ENCODE results near the gene RIPOR3.
A peak's percentile ranks its signal among the peaks of the same experiment; 100 is the strongest.

RIPOR3 gene

DNA sequence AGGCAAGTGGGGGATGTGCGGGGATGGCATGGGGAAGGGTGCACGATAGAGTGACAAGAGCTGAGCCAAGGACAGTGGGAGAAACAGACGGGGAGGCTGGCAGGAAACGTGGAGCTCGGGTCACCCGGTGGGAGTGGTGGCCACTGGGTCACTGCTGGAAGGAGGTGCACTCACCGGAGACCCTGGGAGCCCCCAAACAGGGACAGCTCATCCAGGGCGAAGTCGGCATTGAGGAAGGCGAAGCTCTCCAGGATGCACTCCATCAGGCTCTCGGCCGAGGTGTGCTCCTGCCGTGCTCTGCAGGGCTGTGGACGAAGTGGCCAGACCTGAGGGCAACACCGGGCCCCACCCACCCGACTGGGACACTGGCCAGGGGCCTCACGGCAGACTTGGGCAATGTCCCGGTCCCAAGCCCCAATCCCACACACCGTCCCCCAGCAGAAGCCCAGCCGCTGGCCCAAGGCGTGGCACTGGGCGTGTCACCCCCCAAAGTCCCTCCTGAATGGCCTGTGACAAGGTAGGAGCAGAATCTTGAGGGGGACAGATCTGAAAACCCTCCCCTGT lies 93.9 kb downstream of the RIPOR3 start:
- ATAC-seq (no peak), DNase-seq (no peak)
- Mint-ChIP-seq H3K27me3 (peaks cover 2% of the 10 kb centered on the region), H3K4me1 (no peaks in the 10 kb centered on the region), H3K27ac (no peak overlapping the region), H3K4me3 (no peak overlapping the region), H3K36me3 (ENCODE audit: low read depth) (no peaks in the 10 kb centered on the region), H3K9me3 (no peaks in the 10 kb centered on the region)

DNA sequence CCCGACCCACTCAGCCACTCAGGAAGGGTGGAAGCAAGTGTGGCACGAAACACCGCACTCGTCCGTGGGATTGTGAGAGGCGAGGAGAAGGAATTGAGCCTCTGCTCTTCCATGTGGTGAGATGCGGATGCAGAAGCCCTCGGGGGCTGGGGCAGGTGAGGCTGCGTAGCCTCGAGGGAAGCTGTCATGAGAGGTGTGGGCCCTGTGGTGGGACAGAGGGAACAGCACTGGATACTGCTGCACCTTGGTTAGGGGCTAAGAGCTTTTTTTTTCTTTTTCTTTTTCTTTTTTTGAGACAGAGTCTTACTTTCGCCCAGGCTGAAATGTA lies 94.7 kb downstream of the RIPOR3 start:
- Mint-ChIP-seq H3K27me3 (peaks cover 2% of the 10 kb centered on the region), H3K36me3 (ENCODE audit: low read depth) (no peaks in the 10 kb centered on the region), H3K27ac (no peak overlapping the region)

DNA sequence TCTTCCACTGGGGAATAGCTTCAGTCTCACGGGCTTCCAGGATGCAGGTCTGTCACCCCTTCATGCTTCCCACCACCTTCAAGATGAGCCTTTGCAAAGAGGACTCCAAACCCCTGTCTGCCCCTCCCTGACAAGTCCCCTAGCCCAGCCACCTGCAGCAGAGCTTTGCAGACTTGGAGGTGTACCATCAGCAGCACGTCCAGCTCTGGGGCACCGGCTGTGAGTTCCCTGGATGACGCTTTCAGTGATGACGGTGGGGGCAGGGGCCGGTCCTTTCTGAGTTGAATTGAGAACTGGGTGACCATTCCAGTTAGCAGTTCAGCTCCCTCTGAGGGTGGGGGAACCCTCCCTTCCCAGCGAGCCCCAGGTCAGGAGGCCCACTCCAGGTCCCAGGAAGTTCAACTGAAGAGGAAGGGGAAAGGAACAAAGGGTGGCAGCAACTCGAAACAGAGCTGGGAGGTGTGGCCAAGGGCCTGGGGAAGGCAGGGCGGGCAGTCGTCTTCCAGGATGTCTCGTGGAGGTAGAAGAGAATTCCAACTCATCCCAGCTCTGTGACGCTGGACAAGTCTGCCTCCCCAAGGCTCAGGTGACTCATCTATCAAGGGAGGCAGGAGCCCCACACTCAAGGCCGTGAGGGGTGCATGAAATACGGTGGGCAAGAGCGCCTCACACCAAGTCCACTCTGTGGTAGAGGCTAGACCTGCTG lies 95.2 kb downstream of the RIPOR3 start:
- H3K4me3 Mint-ChIP-seq: no peak overlapping the region
- H3K36me3 Mint-ChIP-seq (ENCODE audit: low read depth): no peaks in the 10 kb centered on the region
- no peak overlapping the region for H3K27ac Mint-ChIP-seq
- H3K4me1 Mint-ChIP-seq: no peaks in the 10 kb centered on the region
- ATAC-seq (no peak), DNase-seq (no peak)
- peaks cover 2% of the 10 kb centered on the region for H3K27me3 Mint-ChIP-seq
- no peaks in the 10 kb centered on the region for H3K9me3 Mint-ChIP-seq

More for the DNA sequence above, 94.7 kb downstream of the RIPOR3 start:
- H3K4me3 Mint-ChIP-seq: no peak overlapping the region
- DNase-seq (no peak), ATAC-seq (no peak)
- H3K4me1 Mint-ChIP-seq: no peaks in the 10 kb centered on the region
- no peaks in the 10 kb centered on the region for H3K9me3 Mint-ChIP-seq

DNA sequence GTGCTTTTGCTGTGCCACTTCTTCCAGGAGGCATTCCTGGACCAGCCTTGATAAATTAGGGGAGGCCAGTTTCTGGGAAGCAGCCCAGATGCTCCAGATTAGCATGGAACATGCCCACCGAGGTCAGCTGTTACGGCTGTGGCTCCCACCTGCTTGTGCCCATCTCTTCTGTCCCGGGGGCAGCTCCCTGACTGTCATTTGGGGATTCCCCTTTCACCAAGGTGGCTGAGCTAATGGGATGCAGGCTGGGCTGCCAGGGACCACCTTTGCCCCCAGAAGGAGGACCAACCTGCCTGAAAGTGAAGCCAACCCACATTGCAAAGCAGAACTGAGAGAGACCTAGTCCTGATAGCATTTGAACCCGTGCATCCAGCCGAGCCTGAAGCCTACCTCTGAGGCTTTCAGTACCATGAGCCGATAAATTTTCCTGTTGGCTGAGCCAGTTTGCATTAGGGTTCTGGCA lies 95.9 kb downstream of the RIPOR3 start:
- Mint-ChIP-seq H3K27ac (no peak overlapping the region), H3K9me3 (no peaks in the 10 kb centered on the region)
- DNase-seq: no peak

DNA sequence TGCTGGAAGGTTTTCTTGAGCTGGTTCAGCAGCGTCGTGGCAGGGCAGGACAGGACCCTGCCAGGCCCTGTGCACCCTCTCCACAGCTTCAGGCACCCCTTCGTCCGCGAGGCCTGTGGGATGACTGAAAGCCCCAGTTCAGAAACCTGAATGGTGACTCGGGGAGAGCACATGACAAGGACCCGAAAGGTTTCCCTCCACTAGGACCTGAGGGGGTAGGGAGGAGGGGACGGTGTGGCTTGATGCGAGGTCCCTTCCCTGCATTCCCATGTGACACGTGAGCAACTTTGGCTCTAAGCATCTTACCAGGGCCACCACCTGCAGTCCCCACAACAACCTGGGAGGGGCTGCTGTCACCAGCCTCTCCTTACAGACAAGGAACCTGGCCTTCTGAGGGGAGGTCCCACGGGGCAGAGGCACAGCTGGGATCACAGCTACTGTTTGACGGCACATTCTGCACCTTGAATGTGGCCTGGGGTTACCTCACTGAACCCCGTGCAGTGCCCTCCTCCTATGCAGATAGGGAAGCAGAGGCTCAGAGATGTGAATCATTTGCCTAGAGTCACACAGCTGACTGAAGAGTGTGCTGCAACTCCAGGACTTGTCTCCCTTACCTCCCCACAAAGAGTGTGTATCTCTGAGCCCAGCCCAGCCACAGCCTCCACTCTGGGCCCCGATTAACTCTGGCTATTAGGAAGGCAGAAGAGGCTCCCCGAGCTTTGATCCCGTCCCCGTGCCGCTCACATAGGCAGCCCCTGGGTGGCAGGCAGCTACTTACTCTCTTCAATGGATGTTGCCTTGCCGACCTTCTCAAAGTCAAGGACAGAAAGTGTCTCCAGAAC lies 96.5 kb downstream of the RIPOR3 start:
- DNase-seq: no peak
- Mint-ChIP-seq H3K9me3 (no peaks in the 10 kb centered on the region), H3K4me3 (no peak overlapping the region), H3K27ac (no peak overlapping the region), H3K27me3 (no peaks in the 10 kb centered on the region), H3K4me1 (no peaks in the 10 kb centered on the region), H3K36me3 (ENCODE audit: low read depth) (no peaks in the 10 kb centered on the region)
- ATAC-seq: peak; percentile 22

More for the DNA sequence above, 95.9 kb downstream of the RIPOR3 start:
- no peak for ATAC-seq
- H3K4me3 Mint-ChIP-seq: no peak overlapping the region
- no peaks in the 10 kb centered on the region for H3K27me3 Mint-ChIP-seq
- H3K36me3 Mint-ChIP-seq (ENCODE audit: low read depth): no peaks in the 10 kb centered on the region
- no peaks in the 10 kb centered on the region for H3K4me1 Mint-ChIP-seq

DNA sequence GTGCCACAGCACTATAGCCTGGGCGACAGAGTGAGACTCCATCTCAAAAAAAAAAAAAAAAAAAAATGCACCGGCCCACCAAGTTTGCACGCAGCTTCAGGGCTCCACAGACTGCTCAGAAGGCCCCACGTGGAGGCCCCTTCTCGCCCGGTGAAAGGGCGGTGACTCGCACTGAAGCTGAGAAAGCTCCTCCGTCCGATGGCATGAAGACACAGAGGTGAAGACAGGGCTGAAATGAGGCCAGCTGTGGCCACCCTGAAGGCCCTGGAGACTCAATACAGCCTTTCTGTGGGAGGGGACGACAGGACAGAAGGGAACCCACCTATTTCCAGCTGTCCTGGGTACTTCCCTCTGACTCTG lies 97.1 kb downstream of the RIPOR3 start:
- H3K36me3 Mint-ChIP-seq (ENCODE audit: low read depth): peaks cover 3% of the 10 kb centered on the region
- no peaks in the 10 kb centered on the region for H3K9me3 Mint-ChIP-seq
- H3K27ac Mint-ChIP-seq: no peak overlapping the region
- H3K27me3 Mint-ChIP-seq: no peaks in the 10 kb centered on the region
- no peaks in the 10 kb centered on the region for H3K4me1 Mint-ChIP-seq
- H3K4me3 Mint-ChIP-seq: no peak overlapping the region
- ATAC-seq (no peak), DNase-seq (no peak)

DNA sequence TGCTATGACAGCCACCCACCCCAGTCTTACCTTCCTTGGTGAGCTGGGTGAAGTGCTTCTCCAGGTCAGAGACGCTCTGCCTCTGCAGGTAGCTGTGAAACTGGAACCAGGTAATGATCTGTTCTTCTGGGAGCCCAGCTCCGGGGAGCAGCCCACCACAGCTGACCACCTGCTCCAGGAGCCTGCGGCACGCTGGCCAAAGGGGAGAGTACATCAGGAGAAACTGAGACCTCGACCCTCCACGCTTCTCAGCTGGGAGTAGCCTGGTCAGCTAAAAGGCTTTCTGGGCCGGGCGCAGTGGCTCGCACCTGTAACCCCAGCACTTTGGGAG lies 98.4 kb downstream of the RIPOR3 start:
- Mint-ChIP-seq H3K4me3 (no peak overlapping the region), H3K27ac (no peak overlapping the region), H3K9me3 (no peaks in the 10 kb centered on the region), H3K36me3 (ENCODE audit: low read depth) (peaks cover 3% of the 10 kb centered on the region), H3K4me1 (no peaks in the 10 kb centered on the region), H3K27me3 (no peaks in the 10 kb centered on the region)
- ATAC-seq: no peak
- no peak for DNase-seq

DNA sequence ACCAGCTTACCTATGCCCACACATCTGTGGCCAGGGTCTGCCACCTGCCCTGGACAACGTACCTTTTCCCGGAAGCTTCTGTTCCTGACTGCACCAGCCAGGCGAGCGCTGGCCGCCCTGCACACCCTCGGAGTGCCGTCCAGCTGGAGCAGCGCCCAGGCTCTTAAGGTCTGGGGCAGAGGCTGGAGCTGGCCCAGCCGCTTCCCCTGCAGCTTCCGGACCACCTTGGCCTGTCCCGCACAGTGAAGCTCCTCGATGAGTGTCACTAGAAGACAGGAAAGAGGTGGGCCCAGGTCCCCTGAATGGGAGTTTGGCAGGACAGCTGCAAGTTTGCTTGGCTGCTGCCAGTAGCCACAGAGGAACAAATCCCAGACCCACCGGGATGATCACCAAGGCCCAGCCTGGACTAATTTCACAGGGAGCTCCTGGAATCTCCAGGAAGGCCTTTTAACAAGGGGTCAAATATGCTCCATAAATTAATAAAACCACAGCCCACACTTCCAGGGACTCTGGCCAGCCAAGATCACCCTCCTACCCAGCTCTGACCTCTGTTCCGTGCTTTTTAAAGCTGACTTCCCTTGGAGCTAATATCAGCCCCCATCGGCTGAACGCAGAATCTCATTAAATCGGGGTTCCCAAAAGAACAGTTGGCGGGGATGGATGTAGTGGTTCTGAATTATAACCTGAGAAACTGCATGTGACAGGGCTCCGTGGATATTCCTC lies 98.9 kb downstream of the RIPOR3 start:
- Mint-ChIP-seq H3K36me3 (ENCODE audit: low read depth) (peaks cover 3% of the 10 kb centered on the region), H3K4me3 (no peak overlapping the region), H3K27ac (no peak overlapping the region), H3K4me1 (no peaks in the 10 kb centered on the region), H3K9me3 (no peaks in the 10 kb centered on the region), H3K27me3 (no peaks in the 10 kb centered on the region)
- no peak for DNase-seq
- no peak for ATAC-seq

DNA sequence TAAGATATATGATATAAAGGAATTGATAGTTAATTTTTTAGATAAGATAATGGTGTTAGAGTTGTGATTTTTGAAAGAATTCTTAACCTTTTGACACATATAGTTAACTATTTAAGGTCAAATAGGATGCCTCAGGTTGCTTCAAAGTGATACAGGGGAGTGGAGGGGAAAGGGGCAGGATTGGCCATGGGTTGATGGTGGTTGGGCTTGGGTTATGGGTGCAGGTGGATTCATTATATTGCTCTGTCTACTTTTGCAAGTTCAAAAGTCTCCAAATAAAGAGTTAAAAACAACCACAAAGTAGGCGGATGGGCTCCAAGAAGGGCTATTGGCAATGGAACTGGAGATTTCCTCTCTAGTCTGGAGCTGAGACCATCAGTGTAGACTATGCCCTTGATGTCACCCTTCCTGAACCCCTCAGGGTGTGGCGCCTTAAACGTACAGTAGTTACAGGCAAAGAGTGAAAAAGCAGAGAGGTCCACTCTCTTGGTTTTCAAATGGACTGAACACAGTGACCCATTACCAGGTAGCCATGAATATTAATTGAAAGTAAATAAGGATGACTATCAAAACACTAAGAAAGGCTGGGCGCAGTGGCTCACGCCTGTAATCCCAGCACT lies 100.0 kb downstream of the RIPOR3 start:
- no peaks in the 10 kb centered on the region for H3K27me3 Mint-ChIP-seq
- H3K27ac Mint-ChIP-seq: no peak overlapping the region
- ATAC-seq (no peak), DNase-seq (no peak)
- H3K4me1 Mint-ChIP-seq: no peaks in the 10 kb centered on the region
- H3K9me3 Mint-ChIP-seq: no peaks in the 10 kb centered on the region
- no peak overlapping the region for H3K4me3 Mint-ChIP-seq
- peaks cover 3% of the 10 kb centered on the region for H3K36me3 Mint-ChIP-seq (ENCODE audit: low read depth)

DNA sequence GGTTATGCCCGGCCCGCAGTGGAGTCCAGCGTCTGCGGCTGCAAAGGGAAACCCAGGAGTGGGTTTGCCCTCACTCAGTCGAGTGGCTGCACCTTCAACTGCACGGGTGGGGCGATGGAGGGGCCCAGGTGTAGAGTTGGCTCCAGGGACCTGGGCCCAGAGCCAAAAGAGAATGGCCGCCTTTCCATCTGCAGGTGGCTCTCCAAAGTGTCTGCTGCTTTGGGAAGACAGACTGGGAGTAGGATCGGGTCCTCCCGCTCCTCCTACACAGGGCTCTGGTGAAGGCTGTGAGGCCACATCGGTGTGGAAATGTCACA lies 101.0 kb downstream of the RIPOR3 start:
- peaks cover 3% of the 10 kb centered on the region for H3K36me3 Mint-ChIP-seq (ENCODE audit: low read depth)
- no peaks in the 10 kb centered on the region for H3K9me3 Mint-ChIP-seq
- DNase-seq (no peak), ATAC-seq (no peak)
- H3K4me1 Mint-ChIP-seq: no peaks in the 10 kb centered on the region
- no peak overlapping the region for H3K4me3 Mint-ChIP-seq
- no peak overlapping the region for H3K27ac Mint-ChIP-seq
- no peaks in the 10 kb centered on the region for H3K27me3 Mint-ChIP-seq

DNA sequence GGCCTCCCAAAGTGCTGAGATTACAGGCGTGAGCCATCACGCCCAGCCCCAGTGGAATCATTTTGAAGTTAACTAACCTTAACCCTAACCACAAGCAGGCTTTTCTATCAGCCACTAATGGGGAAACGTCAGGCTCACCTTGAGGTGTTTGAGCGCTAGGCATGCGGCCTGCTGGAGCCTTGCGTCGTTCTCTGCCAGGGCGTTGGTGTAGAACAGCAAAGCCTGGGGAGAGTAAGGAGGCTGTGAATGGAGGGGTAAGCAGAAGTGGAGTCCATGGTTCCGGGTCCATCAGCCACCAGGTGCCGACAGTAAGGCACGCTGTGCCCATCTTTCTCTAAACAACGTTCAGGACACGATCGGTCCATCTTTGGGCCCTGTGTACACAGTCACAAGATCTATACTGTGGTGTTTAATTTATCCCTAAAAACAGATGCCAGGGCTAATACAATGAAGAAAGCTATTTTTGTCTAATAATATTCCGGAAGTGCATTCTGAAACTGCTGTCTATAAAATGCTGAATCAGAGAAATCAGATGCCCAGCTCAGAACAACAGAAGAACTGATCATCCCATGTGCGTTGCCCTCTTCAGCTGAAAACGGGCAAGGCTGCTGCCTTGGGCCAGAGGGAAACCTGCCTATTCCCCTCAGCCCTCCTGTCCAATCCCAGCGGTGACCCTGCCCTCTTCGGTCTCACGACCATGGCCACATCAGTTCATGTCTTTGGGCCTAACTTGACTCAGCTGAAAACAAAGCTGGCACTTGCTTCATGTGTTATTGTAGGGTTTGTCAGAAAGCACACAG lies 101.6 kb downstream of the RIPOR3 start:
- peak overlapping the region; percentile 27 for H3K27ac Mint-ChIP-seq
- ATAC-seq (no peak), DNase-seq (no peak)
- no peaks in the 10 kb centered on the region for H3K27me3 Mint-ChIP-seq
- peaks cover 5% of the 10 kb centered on the region for H3K36me3 Mint-ChIP-seq (ENCODE audit: low read depth)
- no peaks in the 10 kb centered on the region for H3K9me3 Mint-ChIP-seq
- H3K4me3 Mint-ChIP-seq: no peak overlapping the region
- H3K4me1 Mint-ChIP-seq: no peaks in the 10 kb centered on the region

DNA sequence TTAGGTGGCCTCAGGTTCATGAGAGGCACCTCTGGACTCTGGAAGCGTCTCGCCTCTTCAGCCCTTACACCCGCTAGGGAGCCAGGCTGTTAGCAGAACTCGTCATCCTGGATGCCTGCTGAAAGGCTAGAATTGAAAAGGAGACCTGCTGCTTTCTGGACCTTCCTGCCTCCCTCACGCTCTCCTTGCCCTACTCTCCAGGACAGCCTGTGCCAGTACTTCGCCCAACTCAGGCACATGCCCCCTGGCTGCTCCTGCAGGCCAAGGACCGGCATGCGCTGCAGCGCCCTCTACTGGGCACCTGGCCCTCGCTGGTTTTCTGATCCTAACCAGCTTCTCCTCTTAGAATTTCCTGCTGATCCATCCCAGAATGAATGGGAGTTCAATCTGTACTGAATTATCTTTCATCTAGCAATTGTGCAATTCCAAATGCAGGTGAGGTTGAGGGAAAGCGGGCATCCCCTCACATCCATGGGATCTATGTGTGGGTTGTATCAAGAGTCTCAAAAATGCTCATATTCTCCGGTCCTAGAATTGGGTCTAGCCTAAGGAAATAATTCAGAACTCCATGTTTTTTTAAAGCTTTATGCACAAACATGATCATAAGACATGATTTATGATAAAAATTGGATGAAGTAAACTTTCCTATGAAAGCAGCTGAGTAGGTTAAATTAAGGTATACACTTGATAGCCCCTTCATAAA lies 103.2 kb downstream of the RIPOR3 start:
- no peaks in the 10 kb centered on the region for H3K9me3 Mint-ChIP-seq
- no peaks in the 10 kb centered on the region for H3K4me1 Mint-ChIP-seq
- H3K27ac Mint-ChIP-seq: peak overlapping the region; percentile 52
- ATAC-seq (peak; percentile 42), DNase-seq (peak; percentile 87)
- H3K4me3 Mint-ChIP-seq: no peak overlapping the region
- no peaks in the 10 kb centered on the region for H3K27me3 Mint-ChIP-seq
- peaks cover 9% of the 10 kb centered on the region for H3K36me3 Mint-ChIP-seq (ENCODE audit: low read depth)

DNA sequence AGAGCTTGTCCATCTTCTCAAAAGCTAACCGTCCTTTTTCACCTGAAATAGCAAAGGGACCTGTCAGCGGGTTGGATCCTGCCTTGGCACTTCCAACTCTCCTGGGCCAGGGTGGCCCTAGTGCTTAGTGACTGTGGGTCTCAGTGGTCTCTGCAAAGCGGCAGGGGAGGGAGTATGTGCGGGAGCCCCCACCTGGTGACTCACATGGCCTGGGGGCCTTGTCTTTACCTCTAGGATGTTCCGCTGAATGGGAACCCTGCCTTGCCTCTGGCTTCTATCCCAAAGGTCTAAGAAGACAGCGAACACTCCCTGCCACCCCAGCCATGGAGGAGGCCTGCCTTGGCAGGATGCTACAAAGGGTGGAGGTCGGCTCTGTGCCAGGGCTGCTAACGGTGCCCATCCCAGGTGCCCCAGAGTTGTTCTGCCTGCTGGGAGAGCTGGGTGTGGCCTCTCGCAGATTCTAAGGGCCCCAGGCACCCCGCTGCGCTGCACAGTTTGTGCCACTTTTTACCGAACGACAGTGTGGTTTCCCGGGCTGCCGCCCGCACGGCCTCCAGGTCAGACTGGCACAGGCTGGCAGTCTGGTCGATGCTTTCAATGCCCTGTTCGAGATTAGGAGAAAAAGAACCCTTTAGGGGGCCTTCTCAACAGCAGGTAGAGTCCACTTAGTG lies 103.9 kb downstream of the RIPOR3 start:
- Mint-ChIP-seq H3K27me3 (no peaks in the 10 kb centered on the region), H3K4me3 (no peak overlapping the region), H3K27ac (no peak overlapping the region), H3K9me3 (no peaks in the 10 kb centered on the region), H3K36me3 (ENCODE audit: low read depth) (peaks cover 11% of the 10 kb centered on the region), H3K4me1 (no peaks in the 10 kb centered on the region)
- DNase-seq (no peak), ATAC-seq (no peak)

Data from activated naive CD8-positive, alpha-beta T cell treated with anti-CD3 and anti-CD28 coated beads, Interleukin-2, amount 50 U/mL, for 24 hours (primary cell).